GM21381 (cell line): ENCODE data around the gene STK32C.
"Not testable (repeated sequence)": the region's sequence is repeated elsewhere in the genome, so short reads cannot be mapped to it uniquely, and the experiment has no call there.

Source experiments
- ATAC-seq: cut with Tn5 transposase; IDR thresholded peaks from one replicate; pipeline ENCODE4 v1.9.1; 2021; ENCODE audit warnings: mild to moderate bottlenecking, moderate library complexity; ENCODE audit not compliant: unreplicated experiment

STK32C gene

DNA sequence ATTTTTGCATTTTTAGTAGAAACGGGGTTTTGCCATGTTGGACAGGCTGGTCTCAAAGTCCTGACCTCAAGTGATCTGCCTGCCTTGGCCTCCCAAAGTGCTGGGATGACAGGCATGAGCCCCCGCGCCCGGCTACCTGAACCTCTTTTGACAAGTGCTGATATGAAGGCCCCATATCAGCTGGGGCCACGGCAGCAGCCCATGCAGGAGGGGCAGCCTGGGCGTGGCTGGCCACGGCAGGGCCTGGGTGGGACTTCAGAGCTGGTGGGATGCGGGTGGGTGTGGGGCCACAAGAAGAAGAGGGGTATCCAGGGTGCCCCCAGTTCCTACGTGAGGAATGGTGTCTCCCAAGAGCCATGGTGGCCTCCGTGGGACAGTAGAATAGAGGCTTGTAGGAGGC lies 31.1 kb upstream of the STK32C start:
- ATAC-seq: no peak

DNA sequence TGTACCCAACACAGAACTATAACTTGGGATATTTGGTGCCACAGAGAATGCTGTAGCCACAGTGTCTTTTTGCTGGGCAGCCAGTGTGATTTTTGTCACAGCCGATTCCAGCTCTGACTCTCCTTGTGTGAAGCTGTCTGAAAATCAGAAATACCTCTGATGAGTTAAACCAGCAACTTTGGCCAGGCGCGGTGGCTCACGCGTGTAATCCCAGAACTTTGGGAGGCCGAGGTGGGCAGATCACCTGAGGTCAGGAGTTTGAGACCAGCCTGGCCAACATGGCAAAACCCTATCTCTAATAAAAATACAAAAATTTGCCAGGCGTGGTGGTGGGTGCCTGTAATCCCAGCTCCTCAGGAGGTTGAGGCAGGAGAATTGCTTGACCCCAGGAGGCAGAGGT lies 30.1 kb upstream of the STK32C start:
- ATAC-seq: not testable (repeated sequence)

DNA sequence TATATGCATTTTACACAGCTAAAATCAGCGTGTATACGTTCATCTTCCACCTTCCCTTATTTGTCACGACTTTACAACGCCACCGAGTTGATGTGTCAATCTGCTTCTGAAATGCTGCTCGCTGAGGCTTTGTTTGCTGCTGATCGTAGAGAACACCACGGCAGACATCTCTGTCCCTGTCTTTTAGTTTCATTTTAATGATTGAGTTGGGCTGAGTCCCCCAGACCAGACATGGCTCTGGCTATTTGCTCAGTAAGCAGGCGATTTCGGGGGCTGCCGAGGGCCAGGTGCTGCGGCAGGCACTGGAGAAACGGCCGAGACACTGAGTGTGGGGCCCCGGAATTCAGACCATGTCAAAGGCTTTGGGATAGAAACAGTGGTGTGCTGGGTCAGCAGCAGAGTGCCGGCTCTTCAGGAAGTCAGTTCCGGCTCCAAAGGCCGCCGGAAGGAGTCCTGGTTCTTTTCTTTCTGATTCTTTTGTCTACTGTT lies 29.2 kb upstream of the STK32C start:
- ATAC-seq: no peak

DNA sequence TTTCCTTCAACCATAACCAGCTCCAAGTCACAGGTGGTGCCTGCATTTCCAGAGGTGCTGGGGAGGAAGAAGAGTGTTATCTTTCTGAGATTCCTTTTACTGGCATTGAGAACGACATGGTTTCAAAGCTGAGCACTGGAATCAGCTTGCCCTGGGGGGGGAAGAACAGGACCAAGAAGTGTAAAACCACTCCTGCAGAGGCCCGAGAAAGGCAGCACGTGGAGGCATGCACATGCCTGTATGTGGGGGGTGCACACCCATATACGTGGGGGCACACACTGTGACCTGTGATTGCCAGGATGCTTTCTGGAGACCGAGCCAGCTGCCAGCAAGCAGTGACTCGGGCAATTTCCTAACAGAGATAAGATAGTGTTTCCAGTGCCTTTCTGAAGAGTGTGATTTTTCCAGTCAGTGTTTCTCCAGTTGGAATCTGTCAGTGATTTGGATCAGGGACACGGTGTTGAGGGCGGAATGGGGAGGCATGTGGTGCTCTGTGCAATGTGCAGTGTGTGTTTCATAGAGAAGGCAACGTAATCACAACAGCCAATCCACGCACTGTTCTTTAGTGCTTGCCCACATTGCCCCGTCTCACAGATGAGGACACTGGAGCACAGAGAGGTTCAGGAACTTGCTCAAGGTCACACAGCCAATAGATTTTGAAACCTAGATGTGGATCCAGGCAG lies 28.5 kb upstream of the STK32C start:
- no peak for ATAC-seq

DNA sequence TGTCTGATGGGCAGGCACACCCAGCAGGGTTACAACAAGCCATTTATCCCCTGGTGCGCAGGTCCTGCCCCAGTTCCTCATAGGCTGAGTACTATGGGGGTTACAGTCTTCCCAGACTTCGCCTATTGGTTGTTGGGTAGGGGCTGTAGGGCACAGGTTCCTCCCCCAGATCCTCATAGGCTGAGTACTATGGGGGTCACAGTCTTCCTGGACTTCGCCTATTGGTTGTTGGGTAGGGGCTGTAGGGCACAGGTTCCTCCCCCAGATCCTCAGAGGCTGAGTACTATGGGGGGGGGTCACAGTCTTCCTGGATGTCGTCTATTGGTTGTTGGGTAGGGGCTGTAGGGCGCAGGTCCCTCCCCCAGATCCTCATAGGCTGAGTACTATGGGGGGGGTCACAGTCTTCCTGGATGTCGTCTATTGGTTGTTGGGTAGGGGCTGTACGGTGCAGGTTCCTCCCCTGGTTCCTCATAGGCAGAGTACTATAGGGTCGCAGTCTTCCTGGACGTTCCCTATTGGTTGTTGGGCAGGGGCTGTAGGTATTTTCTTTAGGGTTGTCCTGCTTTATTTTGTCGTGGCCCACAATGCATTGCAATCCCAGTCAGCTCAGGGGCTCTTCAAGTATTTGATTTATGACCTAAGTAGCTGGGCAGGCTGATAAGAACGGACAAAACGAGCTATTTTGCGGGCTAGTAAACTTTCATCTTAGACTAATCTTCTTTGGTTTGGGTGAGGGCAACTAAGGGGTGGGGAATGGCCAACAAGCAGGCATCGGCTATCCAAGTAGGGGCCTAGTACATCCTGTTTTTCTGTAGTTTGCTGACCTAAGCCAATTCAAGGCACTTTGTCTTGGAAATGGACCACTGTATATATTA lies 27.7 kb upstream of the STK32C start:
- peak; percentile 48 for ATAC-seq

DNA sequence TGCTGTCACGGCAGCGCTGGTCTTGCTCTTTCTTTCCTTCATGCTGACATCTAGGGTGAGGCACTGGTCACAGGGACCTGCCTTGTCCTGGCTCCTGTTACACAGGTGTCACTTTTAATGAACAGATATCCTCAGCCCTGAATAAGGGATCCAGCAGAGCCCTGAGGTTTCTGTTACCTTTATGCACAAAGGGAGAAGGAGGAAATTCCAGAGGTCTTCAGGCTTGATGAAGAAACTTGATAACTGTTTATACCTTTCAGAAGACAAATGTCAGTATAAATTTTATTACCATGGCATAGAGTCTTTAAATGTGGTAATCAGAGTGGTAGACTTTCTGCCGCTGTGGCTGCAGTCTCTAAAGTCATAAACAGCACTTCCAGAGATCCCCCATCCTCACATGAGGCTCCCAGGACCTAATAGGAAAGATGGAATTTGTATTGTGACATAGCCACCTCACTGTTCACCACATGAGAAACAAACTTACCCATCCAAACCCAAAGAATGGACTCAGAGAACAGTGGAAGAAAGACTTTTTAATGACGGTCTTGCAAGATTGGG lies 27.0 kb upstream of the STK32C start:
- no peak for ATAC-seq

DNA sequence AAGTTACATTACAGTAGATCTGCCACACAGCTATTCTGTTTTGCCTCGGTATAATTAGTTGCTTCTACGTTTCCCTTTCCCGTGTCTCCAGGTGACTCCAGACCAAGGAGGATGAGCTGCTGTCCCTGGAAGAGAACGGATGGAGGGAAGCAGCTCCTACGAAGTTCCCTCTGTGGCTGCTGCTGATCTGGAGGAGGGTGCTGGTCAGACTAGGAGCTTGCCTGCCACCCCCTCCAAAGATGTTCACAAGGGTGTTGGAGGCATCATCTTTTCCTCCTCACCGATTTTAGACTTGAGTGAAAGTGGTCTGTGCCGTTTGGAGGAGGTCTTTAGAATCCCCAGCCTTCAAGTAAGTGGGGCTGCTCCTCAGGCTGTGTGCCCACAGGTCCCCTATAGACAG lies 25.6 kb upstream of the STK32C start:
- ATAC-seq: no peak

DNA sequence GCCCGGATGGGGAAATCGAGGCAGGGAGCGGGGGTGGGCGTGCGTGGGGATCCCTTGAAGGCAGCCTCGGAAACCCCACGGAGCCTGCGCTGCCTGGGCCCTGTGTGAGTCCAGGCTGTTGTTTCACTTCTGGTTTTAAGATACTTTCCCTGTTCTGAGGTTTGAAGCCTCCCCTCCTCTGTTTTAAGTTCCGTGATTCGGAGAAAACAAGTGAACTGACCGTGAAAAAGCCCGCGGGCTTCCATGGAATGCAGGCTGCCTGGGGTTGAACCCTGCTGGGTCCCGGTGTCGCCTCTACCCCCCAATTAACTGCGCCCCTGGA lies 24.6 kb upstream of the STK32C start:
- ATAC-seq: peak; percentile 37

DNA sequence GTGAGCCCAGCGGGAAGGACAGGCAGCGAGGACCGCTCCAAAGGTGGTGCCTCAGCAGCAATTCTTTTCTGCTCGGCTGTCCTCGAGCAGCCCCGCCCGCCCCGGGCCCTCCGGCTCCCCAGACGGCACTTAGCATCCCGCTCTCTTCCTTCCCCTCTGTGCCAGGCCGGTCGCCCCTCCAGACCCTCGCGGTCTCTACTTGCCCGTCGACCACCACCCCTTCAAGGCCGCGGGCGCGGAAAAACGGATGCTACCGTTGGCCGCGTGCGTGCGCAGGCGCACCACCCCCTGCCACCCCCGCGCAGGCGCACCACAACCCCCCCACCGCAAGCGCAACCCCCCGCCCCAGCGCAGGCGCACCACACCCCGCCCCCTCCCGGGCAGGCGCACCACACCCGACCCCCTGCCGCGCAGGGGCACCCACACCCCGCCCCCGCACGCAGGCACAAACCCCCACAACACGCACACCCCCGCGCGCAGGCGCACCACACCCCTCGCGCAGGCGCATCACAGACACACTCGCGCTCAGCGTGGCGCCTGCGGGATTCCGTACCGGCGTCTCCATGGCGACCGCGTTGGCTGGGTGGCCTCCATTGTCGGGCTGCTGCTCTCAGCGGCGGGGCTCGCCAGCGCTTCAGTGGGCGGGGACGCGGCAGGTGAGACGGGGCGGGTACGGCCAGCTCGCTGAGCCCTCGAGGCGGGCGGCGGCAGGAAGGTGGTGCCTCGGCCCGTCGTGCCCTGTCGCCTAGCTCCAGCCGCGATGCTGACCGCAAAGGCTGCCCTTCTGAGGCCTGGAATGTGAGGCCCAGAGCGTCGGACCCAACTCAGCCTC lies 24.1 kb upstream of the STK32C start, which contains the start of gene LRRC27:
LRRC27 (plus strand) TSS at position 593 of the 832 bp plus-strand sequence. CDS start 1,332 bp downstream, outside the sequence.
- ATAC-seq: peak; percentile 67

DNA sequence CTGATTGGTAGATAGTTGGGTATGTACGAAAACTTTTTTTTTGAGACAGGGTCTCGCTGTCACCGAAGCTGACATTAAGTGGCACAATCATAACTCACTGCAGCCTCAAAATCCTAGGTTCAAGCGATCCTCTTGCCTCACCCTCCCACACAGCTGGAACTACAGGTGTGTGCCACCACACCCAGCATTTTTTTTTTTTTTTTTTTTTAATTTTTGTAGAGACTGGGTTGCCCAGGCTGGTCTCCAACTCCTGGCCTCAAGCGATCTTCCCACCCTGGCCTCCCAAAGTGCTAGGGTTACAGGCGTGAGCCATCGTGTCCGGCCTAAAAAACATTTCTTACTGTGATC lies 22.7 kb upstream of the STK32C start:
- ATAC-seq: no peak

DNA sequence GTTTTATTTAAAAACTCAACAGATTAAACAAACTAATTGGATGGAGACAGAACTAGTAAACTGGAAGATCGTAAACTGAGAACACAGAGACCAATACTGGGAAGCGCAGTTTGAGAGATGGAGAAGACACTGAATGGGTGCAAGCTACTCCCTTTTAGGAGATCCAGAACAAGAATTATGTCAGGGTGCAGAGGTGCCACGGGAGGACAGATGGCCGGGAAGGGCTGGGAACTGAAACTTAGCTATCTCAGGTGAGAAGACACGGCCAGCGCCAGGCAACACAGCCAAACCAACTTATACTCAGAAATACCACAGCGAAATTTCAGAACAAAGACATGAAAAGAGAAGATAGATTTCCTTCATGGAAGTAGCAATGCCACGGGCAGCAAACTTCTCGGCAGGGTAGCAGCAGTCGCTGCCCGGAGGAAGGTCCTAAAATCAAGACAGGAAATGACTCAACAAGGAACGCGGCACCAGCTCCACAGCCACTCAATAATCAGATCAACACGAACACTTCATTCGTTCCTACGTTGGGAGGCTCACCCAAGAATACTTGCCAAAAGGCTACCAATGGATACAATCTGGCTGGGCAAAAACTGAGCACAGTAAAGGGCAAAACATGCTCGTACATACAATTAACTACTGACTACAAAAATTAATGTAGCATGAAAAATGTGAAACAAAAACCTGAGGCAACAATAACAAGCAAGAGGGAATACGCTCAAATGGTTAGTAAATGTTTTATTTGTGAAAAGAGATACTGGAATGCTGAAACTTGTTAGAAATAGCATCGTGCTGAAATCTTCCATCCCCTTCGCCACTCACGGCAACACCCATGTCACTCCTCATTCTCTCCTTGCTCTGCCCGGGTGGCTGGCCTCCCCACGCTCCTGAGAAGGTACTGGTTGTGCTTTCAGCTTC lies 22.1 kb upstream of the STK32C start:
- ATAC-seq: no peak

DNA sequence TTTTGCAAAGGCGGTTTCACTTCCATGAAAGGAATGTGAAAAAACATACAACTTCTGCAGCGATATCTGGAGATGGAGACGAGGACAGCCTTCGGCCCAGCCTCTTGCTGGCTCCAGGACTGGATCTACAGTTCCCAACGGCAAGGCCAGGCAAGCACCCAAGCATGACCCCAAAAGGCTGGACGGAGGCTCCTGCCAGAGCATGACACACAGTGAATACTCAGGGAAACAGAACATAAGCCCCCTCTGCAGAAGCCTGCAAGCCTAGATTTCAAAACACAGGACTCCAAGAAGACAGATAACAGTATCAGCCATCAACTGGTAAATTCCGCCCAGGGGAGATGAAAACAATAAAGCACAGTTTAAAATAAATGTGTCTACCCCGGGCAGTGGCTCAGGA lies 21.0 kb upstream of the STK32C start:
- no peak for ATAC-seq

DNA sequence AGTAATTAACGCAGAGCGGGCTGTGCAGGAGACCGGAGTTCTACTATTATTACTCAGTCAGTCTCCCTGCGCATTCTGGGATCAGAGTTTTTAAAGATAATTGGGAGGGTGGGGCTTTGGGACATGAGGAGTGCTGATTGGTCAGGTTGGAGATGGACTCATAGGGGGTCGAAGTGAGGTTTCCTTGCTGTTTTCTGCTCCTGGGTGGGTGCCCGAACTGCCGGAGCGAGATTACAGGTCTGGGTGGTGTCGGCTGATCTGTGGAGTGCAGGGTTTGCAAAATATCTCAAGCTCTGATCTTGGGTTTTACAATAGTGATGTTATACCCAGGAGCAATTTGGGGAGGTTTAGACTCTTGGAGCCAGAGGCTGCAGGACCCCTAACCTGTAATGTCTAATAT lies 20.4 kb upstream of the STK32C start:
- no peak for ATAC-seq

DNA sequence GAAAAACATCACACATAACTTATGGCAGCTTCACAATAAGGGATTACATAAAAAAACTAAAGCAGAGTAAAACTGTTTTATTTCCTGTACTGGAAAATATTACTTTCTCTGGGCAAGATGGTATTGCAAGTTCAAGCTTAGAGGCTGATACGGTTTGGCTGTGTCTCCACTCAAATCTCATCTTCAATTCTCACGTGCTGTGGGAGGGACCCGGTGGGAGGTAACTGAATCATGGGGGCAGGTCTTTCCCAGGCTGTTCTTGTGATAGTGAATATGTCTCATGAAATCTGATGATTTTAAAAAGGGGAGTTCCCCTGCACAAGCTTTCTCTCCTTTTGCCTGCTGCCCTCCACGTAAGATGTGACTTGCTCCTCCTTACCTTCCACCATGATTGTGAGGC lies 19.2 kb upstream of the STK32C start:
- ATAC-seq: no peak

DNA sequence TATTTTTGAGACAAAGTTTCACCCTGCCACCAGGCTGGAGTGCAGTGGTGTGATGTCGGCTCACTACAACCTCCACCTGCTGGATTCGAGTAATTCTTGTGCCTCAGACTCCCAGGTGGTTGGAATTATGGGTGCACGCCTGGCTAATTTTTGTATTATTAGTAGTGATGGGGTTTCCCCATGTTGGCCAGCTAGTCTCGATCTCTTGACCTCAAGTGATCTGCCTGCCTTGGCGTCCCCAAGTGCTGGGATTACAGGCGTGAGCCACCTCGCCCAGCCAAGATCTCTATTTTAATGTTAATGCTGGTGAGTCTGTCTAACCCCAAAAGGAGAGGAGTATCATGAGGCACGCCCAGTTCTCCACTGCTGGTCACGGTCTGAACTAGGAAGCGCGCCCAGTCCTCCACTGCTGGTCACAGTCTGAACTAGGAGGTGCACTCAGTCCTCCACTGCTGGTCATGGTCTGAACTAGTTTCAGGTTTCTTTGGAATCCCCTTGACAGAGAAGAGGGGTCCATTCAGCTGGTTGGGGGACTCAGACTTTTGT lies 18.7 kb upstream of the STK32C start:
- no peak for ATAC-seq

DNA sequence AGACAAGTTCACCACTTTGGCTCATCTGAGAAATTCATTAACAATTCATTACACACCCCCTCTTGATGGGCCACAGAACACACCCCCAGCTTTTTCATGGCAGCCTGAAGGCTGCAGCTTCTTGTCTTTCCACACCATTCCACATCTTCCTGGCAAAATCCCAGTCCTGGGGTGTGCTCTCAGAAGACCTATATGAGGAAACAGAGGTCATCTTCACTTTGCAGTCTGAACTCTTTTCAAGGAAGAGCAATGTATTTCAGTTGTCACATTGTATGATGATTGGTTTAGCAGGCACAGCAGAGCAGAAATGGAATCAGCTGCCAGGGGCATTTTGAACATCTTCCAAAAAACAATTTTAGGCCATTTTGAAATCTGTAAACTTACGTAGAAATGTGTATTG lies 16.4 kb upstream of the STK32C start:
- ATAC-seq: no peak

DNA sequence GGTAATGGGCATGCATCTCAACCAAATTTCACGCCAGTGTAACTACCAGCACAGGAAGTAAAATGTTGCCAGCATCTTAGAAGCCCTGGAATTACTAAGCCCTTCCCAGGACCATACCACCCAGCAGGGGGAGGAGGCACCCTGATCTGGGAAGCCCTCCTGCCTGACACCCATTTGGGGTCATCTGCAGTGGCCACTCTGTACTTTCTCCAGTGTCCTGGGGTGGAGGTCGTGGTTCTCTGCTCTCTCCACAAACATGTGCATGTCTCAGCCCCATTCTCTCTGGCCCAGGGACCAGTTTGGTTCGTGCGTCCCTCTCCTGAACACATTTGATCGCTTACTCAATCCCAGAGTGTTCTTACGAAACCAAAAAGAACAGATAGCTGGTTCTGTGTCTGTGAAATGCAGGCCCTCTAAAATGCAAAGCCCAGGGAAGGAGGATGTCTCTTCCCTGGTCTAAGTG lies 14.9 kb upstream of the STK32C start:
- no peak for ATAC-seq

DNA sequence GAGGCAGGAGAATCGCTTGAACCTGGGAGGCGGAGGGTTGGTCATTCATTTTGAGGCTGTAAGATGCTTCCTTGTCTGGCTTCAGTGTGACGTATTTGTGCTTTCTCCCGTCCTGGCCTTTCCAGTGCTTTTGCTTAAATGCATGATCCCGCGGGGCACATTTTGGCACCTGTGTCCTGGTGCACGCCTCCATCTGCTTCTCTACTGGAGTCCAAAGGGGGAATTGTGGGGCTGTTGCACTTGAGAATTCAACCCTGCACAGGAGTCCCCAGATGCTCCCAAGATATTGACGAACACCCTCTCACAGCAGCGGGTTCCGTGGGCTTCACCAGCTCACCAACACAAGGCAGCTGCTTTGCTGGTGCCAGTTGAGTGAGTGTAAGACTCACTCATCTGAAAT lies 14.0 kb upstream of the STK32C start:
- ATAC-seq: no peak

DNA sequence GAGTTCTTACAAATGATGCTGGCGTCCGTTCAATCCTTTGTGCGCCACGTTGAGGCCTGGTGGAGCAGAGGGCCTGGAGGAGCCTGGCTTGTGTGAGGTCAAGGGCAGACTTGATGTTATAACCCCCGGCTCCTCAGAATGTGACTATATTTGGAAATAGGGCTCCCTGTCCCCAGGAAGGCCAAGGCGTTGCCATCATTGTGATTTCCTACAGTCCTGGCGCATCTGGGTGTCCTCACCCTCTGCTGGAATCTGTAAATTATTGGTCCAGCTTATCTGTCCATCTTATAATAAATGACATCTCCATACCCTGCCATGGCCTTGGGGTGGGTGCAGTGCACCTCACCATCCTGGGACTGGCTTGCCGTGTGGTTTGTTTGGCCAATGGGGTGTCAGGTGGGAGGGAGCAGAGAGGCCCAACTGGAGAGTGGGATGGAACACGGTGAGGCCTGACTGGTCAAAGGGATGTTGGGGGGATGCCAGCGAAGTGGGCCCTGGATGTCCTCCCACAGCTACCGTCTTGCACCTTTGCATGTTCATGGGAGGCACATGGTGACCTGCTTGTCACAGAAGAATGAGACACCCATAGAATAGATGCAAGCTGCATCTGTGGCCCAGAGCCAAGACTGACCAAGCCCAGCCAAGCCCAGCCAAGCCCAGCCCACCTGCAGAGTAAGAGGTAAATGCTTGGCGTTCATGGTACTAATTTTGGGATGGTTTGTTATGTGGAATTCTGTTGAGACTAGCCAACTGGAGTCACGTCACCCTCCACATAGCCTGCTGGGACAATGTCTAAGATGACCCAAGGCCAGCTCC lies 13.1 kb upstream of the STK32C start:
- ATAC-seq: no peak
